COLO668 (cell line): ENCODE results near the gene CNN2.

ENCODE experiments used
- DNase-seq: peaks from one replicate; lab custom pipeline; 2025; ENCODE audit not compliant: unreplicated experiment; lab: John Stamatoyannopoulos, UW

CNN2 gene

DNA sequence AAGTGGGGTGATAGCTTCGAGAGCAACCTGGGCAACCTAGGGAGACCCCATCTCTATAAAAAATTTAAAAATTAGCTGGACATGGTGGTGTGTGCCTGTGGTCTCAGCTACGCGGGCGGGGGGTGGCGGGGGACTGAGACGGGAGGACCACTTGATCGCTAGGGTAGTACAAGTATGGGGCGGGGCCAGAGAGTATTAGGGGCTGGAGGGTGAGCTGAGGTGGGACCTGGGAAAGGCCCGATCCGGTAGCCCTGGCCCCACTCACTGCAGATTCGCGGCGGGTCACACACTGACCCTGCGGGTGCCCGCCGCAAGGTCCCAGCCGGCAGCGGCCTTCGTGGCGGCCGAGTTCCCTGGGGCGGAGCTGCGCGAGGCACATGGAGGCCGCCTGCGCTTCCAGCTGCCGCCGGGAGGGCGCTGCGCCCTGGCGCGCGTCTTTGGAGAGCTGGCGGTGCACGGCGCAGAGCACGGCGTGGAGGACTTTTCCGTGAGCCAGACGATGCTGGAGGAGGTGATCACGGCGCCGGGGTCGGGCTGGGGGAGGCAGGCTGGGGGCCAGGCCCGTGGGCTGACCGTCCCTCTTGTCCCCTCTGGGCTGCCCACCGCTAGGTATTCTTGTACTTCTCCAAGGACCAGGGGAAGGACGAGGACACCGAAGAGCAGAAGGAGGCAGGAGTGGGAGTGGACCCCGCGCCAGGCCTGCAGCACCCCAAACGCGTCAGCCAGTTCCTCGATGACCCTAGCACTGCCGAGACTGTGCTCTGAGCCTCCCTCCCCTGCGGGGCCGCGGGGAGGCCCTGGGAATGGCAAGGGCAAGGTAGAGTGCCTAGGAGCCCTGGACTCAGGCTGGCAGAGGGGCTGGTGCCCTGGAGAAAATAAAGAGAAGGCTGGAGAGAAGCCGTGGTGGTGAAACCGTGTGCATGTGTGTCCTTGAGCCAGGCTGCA is 38.5 kb downstream of the CNN2 start:
- peak; percentile 78 for DNase-seq

DNA sequence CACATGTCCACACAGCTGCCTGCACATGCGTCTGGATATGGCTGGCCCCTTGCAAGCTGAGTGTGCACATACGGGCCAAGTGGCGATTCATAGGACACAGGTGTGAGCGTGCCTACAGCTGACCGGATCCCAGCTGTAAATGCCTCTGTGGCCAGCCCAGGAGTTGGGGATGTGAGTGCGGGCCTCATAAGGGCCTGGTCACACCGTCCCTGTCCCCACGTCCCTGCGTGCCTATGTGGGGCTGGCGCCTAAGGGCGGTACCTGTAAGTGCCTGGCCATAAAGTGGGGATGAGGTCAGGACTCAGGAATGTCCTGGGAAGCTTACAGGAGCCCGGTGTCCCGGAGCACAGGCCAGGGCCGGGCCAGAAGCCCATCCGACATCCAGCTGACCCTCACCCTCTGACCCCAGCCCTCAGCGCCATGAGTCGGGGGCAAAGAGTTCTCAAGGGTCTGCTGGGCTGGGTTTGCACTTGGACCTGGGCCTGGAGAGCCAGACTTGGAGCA is 39.2 kb downstream of the CNN2 start:
- no peak for DNase-seq

DNA sequence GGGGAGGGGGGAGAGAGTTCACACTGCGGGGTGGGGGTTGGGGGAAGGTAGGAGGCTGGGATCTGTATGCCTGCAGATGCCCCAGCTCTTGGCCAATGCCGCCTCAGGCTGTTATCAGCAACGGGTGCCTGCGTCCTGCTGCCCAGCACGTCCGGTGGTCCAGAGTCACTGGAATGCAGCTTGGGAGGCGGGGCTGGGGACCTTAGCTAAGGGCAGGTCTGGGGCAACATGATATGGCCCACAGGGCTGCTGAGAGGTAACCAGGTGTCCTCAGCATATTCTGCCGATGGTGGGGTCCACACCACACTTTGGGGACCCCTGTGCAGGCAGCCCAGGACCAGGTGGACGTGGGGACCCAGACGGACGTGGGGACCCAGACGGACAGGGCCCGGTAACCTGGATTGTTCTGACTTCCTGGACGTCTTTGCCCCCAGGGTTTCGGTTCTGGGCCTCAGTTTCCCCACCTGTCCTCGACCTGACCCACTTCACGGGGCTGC is 39.9 kb downstream of the CNN2 start:
- DNase-seq: no peak

DNA sequence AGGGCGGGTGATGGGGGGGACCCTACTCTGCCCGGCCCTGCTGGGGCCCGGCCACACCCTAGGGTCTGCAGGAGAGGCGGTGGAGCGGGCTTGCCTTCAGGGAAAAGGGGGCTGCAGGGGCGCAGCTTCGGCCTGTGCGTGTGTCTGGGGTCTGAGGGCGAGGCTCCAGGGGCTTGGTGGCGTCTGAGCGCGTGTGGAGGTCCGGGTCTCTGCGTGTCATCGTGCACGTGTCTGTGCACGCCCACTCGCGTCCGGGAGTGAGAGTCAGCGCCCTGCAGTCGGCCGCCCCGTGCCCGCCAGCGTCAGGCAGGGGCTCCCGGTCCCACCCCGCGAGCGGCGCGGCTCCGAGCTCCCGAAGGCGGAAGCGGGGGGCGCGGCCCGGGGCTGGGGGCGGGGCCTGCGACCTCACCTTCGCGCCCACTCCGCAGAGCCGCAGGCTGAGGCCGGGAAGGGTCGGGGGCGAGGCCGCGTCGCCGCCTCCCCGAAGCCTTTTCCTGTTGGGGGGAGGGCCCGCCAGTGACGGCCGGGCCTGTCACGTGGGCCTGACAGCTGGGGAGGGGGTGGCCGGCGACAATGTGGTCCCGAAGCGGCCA is 40.4 kb downstream of the CNN2 start, which contains the start of gene ARHGAP45:
ARHGAP45 (plus strand) TSS at position 420 of the 593 bp plus-strand sequence. CDS start 239 bp downstream, outside the sequence.
- peak; percentile 27 for DNase-seq

DNA sequence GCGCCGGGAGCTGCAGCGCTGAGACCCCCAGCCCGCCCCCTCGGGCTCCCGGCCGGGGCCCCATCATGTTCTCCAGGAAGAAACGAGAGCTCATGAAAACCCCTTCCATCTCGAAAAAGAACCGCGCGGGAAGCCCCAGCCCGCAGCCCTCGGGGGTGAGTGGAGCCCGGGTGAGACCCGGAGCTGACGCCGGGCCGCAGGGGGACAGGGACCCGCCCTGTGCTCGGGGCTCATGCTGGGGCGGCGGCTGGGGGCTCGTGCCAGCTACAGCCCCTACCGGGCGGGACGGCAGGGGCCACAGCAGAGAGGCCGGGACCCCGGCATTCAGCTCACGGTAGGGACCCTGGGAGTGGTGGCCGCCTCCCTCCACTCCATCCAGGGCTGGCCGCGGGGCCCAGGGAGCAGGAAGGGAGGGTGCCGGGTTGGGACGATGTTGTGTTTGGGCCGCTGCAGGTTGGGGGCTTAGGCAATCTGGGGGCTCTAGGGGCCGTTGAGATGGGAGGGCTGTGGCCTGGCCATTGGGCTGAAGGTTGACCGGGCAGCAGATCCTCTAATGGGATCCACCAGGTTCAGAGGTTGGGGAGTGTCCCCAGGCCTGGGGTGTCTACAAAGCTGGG is 41.0 kb downstream of the CNN2 start:
- no peak for DNase-seq

DNA sequence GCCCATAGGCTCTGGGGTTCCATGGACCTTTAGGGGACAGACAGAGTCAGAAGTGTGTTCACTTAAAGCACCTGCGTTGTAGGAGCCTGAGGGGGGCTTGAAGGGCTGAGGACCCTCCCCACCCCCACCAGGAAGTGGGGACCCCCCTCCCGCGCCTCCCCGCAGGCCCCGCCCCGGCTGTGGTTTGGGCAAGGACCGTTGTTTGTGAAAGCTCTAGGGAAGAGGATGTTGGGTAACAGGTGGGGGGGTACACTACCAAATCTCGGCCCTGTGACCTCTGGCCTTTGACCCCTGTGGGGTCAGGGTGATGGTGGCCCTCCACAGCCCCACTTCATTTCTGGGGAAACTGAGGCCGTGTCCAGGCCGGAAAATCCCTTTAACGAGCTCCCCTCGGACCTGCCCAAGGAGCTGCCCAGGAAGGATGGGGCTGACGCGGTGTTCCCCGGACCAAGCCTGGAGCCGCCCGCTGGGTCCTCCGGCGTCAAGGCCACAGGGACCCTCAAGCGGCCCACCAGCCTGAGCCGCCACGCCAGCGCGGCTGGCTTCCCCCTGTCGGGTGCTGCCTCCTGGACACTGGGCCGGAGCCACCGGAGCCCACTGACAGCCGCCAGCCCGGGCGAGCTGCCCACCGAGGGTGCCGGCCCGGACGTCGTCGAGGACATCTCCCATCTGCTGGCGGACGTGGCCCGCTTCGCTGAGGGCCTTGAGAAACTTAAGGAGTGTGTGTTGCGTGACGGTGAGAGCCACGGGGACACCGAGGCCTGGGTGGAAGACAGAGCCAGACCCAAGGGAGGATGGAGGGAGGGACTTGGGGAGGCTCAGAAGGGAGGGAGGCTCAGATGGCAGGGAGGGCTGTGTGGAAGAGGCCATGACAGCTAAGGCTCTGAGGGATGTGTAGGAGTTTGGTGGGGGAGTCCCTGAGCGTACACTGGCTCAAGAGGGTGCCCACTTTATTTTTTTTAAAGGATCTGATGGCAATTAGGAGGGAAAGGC is 41.9 kb downstream of the CNN2 start:
- no peak for DNase-seq

DNA sequence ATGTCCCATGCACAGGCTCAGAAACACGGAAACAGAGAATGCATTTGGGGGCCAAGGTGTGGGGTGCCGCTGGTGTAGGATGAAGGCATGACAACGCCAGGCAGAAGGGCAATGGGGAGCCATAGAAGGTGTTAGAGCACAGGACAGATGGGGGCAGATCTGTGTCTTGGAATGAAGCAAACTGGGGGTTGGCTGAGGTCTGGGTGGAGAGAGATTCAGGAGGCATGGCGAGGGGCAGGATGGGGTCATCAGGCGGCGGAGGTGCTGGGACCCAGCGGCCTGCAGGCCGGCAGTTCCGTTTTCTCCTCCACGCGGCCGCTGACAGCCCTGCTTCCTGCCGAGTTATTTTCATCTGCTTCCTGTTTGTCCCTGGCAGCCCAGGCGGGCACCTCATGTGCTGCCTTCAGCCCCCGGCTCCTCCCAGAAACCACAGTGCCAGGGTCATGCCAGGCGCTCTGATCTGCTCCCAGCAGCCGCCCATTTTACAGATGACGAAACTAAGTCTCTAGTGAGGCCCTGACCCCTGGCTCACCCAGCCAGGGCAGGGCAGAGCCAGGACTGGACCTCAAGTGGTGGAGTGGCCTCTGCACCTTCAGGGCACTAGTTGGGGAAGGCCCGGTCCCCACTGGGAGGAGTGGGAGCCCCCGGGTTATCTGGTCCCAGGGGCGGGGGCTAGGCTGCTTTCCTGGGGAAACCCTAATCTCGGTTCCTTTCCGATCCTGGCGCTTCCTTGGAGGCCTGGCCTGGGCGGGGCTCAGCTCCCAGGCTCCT is 42.8 kb downstream of the CNN2 start:
- DNase-seq: peak; percentile 52

DNA sequence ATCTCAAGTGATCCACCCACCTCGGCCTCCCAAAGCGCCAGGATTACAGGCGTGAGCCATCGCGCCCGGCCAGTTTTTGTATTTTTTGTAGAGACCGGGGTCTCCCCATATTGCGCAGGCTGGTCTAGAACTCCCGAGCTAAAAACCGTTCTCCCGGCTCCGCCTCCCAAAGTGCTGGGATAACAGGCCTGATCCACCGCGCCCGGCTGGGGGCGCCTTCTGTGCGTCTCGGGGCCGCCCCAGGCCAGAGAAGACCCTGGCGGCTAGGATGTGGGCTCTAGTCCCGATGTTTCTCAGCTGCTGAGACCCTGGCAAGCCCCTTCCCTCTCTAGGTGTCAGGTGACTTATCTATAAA is 44.1 kb downstream of the CNN2 start:
- peak; percentile 26 for DNase-seq

DNA sequence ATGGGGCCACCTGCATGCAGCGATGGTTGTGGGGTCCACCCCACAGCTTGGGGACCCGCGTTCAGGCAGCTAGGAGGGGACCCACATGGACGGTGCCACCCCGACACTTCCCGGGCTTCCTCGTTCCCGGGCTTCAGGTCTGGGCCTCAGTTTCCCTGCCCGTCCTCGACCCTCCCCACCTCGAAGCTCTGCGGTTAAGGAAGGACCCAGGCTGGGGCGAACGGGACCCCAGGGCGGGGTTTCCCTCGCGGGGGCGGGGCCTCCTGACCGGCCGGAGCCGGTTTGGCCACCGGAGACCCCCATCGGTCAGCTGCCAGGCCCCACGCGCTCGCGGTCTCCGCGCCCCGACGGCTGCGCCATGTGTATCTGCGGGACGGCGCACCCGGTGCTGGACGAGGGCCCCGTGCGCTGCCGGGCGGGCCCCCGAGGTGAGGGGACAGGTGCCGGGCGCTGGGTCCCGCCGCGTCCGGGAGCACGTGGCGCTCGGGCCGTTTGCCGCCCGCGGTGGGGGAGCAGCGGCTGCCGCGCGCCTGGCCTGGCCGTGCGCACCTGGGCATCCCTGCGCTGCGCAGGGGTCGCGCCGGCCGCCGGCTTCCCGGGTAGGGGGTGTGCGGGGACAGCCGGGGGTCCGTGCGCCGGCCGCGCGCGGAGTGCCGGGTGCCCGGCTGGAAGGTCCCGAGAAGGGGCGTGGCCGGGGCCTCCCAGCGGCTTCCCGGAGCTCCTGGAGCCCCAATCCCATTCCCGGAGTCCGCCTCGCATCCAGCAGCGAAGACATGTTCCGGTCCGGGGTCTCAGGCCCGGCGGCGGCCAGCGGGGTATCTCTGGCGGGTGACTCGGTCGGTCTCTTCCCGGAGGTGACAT is 44.8 kb downstream of the CNN2 start:
- peak; percentile 49 for DNase-seq

DNA sequence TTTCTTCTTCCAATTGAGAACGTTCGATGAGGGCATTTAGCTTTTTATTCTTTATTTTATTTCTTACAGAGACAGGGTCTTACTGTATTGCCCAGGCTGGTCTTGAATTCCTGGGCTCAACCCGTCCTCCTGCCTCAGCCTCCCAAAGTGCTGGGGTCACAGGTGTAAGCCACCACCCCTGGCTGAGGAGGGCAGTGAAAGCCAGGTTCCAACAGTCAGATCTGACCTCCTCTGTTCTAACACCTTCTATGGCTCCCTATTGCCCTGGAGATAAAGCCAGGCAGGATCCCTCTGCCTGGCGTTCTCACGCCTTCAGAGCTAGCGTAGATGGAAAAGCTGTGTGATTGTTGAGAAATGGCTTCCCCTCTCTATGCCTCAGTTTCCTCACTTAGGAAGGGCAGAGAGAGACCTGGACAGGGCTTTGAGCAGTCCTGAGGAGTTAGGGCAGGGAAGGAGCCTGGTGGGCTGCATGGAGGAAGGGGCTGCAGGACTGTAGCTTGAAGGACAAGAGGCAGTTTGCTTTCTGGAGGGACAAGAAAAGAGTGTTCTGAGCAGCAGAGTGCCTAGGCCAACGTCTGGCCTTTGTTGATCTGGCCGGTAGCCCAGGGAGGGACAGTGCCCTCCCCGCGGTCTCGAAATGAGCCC is 46.1 kb downstream of the CNN2 start:
- DNase-seq: no peak

DNA sequence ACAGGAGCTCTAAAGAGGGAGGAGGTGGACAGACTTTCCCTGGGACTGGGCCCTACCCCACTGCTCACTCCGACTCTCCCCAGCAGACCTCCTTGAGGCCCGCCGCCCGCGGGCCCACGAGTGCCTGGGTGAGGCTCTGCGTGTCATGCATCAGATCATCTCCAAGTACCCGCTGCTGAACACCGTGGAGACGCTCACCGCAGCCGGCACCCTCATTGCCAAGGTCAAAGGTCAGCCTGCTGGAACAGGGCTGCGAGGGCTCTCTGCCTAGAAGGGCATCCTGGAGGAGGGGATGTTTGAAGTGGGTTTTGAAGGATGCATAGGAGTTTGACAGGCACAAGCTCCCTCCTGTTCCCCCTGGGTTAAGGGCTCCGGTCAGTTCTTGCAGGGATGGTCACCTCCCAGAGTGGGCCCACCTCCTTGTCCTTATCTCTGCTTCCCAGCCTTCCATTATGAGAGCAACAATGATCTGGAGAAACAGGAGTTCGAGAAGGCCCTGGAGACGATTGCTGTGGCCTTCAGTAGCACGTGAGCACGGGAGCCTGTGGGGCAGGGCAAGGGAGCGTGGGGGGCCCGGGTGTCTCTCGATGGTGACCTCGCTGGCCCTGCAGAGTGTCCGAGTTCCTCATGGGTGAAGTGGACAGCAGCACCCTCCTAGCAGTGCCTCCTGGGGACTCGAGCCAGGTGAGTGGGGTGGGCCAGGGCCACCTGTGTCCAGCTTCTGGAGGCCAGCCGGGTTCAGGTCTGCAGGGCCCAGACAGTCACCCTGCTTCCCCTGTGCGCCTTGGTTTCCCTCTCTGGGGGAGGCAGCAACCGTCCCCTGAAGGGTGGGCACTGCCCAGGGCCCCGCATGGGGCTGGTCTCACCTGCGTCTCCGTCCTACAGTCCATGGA is 46.9 kb downstream of the CNN2 start:
- DNase-seq: peak; percentile 17

DNA sequence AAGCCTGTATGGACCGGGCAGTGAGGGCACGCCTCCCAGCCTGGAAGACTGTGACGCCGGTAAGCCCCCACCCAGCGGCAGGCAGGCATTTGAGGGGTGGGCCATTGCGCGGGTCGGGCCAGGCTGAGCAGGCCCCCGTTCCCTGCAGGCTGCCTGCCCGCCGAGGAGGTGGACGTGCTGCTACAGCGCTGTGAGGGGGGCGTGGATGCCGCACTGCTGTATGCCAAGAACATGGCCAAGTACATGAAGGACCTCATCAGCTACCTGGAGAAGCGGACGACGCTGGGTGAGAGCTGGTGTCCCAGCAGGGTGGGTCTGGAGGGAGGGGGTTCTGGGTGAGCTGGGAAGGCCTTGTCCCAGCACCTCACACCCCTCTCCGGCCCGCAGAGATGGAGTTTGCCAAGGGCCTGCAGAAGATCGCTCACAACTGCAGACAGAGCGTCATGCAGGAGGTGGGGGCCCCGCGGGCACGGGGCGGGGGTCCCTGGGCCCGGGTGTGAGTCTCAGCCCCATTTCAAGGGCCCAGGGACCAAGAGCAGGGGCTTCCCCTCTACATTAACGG is 47.6 kb downstream of the CNN2 start:
- no peak for DNase-seq

DNA sequence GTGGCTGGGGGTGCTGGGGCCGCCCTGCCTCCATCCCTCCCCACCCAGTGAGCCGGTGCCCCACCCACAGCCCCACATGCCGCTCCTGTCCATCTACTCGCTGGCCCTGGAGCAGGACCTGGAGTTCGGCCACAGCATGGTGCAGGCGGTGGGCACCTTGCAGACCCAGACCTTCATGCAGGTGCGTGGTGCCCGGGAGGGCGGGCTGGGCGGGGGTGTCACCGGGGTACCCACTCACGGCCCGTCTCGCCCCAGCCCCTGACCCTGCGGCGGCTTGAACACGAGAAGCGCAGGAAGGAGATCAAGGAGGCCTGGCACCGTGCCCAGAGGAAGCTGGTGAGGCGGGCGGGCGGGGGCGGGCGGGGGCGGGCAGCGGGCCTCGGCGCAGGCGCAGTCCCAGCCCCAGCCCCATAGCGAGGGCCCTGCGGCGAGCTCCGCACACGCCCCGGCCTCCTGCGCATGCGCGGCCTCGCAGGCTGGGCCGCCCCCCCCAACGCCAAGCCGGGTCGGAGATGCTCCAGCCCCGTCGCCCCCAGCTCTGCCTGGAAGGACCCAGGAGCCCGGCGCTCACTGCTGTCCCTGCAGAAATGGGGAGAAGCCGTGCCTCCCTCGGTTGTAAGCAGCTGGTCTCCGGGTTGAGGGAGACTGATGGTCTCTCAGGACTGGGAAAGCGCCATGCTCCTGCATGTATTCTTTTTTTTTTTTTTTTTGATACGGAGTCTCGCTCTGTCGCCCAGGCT is 48.3 kb downstream of the CNN2 start:
- DNase-seq: peak; percentile 96

DNA sequence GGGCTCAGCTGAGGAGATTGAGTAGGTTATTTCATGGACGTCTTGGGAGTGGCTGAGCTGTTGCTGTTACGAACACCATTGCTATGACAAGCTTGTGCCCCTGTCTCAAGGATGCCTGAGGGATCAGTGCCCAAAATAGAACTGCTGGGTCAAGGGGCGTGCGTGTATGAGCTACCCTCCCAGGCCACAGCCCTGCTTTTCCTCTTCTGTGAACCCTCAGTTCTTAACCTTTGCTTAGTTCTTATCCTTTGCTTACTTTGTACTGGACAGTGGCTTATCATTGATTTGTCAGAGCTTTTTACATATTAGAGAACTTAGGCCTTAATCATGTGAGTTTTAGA is 49.6 kb downstream of the CNN2 start:
- DNase-seq: no peak

DNA sequence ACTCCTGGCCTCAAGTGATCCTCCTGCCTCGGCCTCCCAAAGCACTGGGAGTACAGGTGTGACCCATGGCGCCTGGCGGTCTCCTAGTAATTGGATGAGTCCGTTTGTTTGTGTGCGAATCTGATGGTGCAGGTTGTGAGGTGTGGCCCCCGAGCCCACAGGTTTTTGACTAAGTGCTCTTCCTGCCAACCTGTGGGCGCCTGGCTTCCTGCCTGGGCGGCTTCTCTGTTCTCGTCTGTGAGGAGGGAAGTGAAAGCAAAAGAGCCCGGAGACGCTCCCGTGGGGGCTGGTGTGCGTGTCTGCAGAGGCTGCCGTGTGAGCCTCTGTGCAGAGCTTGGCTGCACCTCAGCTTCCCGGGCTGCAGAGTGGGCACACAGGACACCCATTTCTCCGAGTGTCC is 50.5 kb downstream of the CNN2 start:
- peak; percentile 54 for DNase-seq

DNA sequence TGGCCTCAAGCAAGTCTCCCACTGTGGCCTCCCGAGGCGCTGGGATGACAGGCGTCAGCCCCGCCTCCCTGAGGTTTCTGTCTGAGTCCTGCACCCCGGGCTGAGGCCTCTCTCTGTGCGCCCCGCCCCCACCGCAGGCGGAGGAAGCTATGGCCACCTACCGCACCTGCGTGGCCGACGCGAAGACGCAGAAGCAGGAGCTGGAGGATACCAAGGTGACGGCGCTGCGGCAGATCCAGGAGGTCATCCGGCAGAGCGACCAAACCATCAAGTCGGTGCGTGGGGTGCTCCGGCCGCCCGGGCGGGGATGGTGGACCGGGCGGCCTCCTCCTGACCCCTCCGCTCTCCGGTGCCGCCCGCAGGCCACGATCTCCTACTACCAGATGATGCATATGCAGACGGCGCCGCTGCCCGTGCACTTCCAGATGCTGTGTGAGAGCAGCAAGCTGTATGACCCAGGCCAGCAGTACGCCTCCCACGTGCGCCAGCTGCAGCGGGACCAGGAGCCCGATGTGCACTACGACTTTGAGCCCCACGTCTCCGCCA is 53.2 kb downstream of the CNN2 start:
- DNase-seq: no peak
